ENCODE measurements around the gene POLR3A.

- TF ChIP-seq CTCF (IDR thresholded peaks at IDR 0.05) (no peak), EP300 (IDR thresholded peaks at IDR 0.05) (no peak), POLR2A (IDR thresholded peaks at IDR 0.05) (no peak)
Observed at GRCh38 chr10:77946084-77946483, 83.2 kb downstream of the POLR3A start.
